Left lung (tissue), 10 donors: Measurements from ENCODE around the gene FTO. TPM values are rescaled to one million over a fixed set of nuclear protein-coding genes. Genes with fewer than 3 reads are reported as not detected.
A peak's percentile ranks its signal among the peaks of the same experiment; 100 is the strongest.

ENCODE experiments used
- ATAC-seq: fragments of 200-7000 bp; cut with Tn5 transposase; one replicate; pipeline ENCODE4 v1.9.1; 2020; ENCODE audit warnings: moderate library complexity
- DNase-seq, 4 donors: peaks; one replicate each; pipeline ENCODE4 v3.0.0-alpha.2; 2013 to 2020
- H3K27ac ChIP-seq, 2 donors: fragments of 200-600 bp; sonication (generic) in 1 of 2; one replicate each; pipeline versions ENCODE4 v1.5.0 to v1.8.0; 2020 to 2021
- H3K27me3 ChIP-seq, 2 donors: fragments of 200-600 bp; sonication (generic) in 1 of 2; one replicate each; pipeline versions ENCODE4 v1.5.0 to v1.8.0; 2020 to 2021
- H3K36me3 ChIP-seq, 2 donors: fragments of 200-600 bp; sonication (generic) in 1 of 2; one replicate each; pipeline versions ENCODE4 v1.5.0 to v1.8.0; 2020 to 2021
- H3K4me1 ChIP-seq, 2 donors: fragments of 200-600 bp; one replicate each; pipeline ENCODE4 v1.8.0; 2021
- H3K4me3 ChIP-seq, 2 donors: fragments of 200-600 bp; sonication (generic) in 1 of 2; one replicate each; pipeline versions ENCODE4 v1.5.0 to v1.8.0; 2020 to 2021; ENCODE audit warnings: mild to moderate bottlenecking in 1 of 2
- H3K9me3 ChIP-seq, 2 donors: fragments of 200-600 bp; sonication (generic) in 1 of 2; one replicate each; pipeline versions ENCODE4 v1.5.0 to v1.8.0; 2020 to 2021
- intact Hi-C, 2 donors: fragments of 100-400 bp; cut with DNase I; formaldehyde crosslinking; loops; one replicate each; pipeline versions ENCODE4 v1.11.2 to v1.14.2; 2022
- polyA plus RNA-seq, 6 donors: library from polyadenylated mRNA; unstranded; fragments of 120-200 nt; gene quantifications; one replicate each; pipeline ENCODE4 v1.2.1, GENCODE V29; 2013; ENCODE audit not compliant: insufficient read length in 6 of 6
- total RNA-seq, 2 donors: library from RNA; stranded (reverse); fragmentation: NEBNext Ultra II Directional; extraction: Animal tissue kit (Norgen Biotek cat#: 25700); gene quantifications; one replicate each; pipeline ENCODE4 v1.2.1, GENCODE V29; 2021
- TF ChIP-seq, protein P1 (sequence below), 2 donors: fragments of 200-600 bp; sonication (generic) in 1 of 2; IDR thresholded peaks; one replicate each; pipeline versions ENCODE4 v1.5.0 to v1.8.0; 2021; ENCODE audit warnings: antibody characterized with exemption in 2 of 2
- donor health status: DM: no; HTN: yes; CAD: no.
- donor health status: DM: no; HTN: no; CAD: no.

FTO gene
- total and polyA plus RNA-seq, 8 donors: 69.0 to 99.6 (median 90.7) TPM

DNA sequence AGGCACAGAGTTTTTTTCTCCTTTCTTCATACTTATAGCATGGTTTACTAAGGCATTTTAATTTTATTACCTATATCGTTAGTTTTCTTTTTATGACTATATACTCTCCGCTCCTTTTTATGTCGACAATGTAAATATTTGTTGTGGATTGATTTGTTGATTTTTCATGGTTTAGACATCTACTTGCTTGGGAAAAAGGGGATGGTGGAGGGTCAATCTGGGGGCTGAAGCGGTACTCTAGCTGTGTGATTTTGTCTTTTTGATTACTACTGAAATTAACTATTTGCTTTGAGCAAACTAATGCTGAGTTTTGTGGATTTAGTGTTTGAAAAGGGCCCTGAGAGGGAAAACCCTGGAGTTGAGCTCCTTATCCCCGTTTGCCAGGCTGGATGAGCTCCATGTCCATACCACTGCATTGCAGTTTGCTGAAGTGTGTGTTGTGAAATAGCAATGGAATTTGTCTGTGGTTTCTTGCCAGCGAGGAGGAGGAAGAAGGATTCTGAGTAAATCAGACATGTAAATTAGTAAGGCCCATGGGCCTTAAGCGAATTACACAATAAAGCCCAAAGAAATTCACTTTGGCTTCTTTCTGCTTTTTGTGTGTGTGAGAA lies 72.0 kb downstream of the FTO start:
- ATAC-seq: peak; percentile 61
- TF ChIP-seq, protein P1, sequence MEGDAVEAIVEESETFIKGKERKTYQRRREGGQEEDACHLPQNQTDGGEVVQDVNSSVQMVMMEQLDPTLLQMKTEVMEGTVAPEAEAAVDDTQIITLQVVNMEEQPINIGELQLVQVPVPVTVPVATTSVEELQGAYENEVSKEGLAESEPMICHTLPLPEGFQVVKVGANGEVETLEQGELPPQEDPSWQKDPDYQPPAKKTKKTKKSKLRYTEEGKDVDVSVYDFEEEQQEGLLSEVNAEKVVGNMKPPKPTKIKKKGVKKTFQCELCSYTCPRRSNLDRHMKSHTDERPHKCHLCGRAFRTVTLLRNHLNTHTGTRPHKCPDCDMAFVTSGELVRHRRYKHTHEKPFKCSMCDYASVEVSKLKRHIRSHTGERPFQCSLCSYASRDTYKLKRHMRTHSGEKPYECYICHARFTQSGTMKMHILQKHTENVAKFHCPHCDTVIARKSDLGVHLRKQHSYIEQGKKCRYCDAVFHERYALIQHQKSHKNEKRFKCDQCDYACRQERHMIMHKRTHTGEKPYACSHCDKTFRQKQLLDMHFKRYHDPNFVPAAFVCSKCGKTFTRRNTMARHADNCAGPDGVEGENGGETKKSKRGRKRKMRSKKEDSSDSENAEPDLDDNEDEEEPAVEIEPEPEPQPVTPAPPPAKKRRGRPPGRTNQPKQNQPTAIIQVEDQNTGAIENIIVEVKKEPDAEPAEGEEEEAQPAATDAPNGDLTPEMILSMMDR (IDR thresholded peaks at IDR 0.05): no peak
- Histone ChIP-seq H3K27ac (peak overlapping the region; percentile 51 to 69), H3K27me3 (no peaks in the 10 kb centered on the region), H3K36me3 (no peaks in the 10 kb centered on the region), H3K4me1 (peaks cover 34 to 80% of the 10 kb centered on the region in 2 donors), H3K4me3 (no peak overlapping the region), H3K9me3 (no peaks in the 10 kb centered on the region)
- intact Hi-C loops: no loop called here
- DNase-seq: peak in 3 of 4 donors; percentile 52 to 77 (median 56)

DNA sequence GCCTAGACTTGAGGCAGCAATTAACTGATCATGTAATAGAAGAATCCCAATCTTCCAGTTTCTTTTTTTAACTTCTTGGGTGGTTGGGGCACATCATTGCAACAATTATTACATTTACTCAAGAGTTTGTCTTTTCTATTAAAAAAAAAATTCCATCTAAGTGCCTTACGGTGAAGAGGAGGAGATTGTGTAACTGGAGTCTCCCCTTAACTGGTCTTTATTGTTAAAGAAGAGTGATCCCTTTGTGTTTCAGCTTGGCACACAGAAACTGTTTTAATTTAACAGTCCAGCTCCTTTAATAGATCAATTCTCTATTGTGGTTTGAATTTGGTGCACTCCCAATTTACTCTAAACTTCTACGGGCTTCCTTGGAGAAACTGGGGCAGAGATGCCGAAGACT lies 75.2 kb downstream of the FTO start:
- H3K36me3 ChIP-seq: no peaks in the 10 kb centered on the region
- intact Hi-C loops: no loop called here
- ATAC-seq: no peak

DNA sequence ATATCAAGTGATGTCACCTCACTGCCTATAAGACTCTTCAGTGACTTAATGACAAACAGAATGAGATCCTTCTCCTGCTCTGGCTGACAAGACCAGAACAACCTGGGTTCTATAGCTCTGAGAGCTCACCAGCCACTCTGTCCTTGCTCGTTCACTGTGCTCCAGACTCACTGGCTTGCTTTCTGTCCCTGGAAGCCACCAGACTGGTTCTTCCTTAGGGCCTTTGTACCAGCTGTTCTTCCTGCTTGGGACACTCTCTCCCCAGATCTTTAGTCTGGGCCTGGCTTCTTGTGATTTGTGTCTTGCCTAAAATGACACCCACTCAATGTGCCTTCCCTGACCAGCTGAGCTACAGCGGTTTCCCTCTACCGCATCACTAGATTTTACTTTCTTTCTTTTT lies 76.1 kb downstream of the FTO start:
- peak in 1 of 4 donors; percentile 34 for DNase-seq
- no peak overlapping the region for H3K27ac ChIP-seq
- no peaks in the 10 kb centered on the region for H3K27me3 ChIP-seq
- TF ChIP-seq, protein P1 (IDR thresholded peaks at IDR 0.05): no peak
- peak; percentile 58 for ATAC-seq
- no peaks in the 10 kb centered on the region for H3K9me3 ChIP-seq
- H3K36me3 ChIP-seq: no peaks in the 10 kb centered on the region
- intact Hi-C loops: no loop called here
- peaks cover 15 to 53% of the 10 kb centered on the region in 2 donors for H3K4me1 ChIP-seq
- no peak overlapping the region for H3K4me3 ChIP-seq

More for the DNA sequence above, 75.2 kb downstream of the FTO start:
- TF ChIP-seq, protein P1 (IDR thresholded peaks at IDR 0.05): no peak
- Histone ChIP-seq H3K27me3 (no peaks in the 10 kb centered on the region), H3K4me3 (no peak overlapping the region), H3K9me3 (no peaks in the 10 kb centered on the region), H3K4me1 (peaks cover 24 to 61% of the 10 kb centered on the region in 2 donors), H3K27ac (no peak overlapping the region)
- DNase-seq: no peak

DNA sequence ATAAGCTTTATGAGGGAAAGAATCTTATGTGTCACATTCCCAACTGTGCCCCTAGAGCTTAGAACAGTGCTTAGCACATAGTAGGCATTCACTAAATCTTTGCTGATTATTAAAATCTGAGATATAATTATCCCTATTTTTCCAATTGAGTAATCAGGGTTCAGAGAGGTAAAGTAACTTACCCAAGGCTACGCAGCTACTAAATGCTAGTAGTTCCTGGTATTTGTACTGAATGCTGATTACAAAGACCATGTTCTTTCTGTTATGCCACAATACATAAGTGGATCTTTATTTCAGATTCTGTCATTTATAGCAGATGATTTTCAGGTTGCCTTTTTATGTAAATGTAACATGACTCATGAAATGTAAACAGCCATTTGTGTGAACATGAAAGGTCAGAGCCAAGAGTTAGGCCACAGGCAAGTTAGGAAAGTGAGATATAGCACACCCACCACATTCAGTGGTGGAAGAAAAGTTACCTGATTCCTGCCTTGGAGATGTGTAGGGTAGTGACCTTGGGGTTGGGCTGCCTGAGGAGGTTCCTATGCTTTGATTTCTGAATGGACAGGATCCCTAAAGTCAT lies 77.2 kb downstream of the FTO start:
- Histone ChIP-seq H3K9me3 (no peaks in the 10 kb centered on the region), H3K36me3 (no peaks in the 10 kb centered on the region), H3K27me3 (no peaks in the 10 kb centered on the region), H3K4me3 (no peak overlapping the region), H3K27ac (no peak overlapping the region), H3K4me1 (peaks cover 8 to 42% of the 10 kb centered on the region in 2 donors)
- intact Hi-C loops: no loop called here
- peak; percentile 72 for ATAC-seq
- no peak for DNase-seq
- TF ChIP-seq, protein P1 (IDR thresholded peaks at IDR 0.05): no peak

DNA sequence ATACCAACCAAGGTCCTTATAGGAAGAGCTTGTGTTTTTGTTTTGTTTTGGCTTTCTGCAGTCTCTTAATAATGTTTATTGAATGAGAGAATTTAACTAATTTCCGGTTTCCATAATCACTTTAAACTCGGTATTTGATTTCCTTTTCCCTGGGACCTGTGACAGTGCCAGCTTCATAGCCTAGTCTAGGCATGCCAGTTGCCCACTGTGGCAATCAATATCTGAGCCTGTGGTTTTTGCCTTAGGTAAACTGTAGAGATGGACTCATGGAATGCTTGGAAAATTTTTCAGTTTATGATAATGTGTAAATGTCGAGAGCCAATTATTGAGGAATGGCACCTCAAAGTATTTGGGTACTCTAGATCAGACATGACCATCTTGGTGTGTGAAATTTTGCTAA lies 78.2 kb downstream of the FTO start:
- peaks cover 5 to 32% of the 10 kb centered on the region in 2 donors for H3K4me1 ChIP-seq
- no peaks in the 10 kb centered on the region for H3K9me3 ChIP-seq
- TF ChIP-seq, protein P1 (IDR thresholded peaks at IDR 0.05): no peak
- H3K36me3 ChIP-seq: no peaks in the 10 kb centered on the region
- H3K4me3 ChIP-seq: no peak overlapping the region
- intact Hi-C loops: no loop called here
- no peak overlapping the region for H3K27ac ChIP-seq
- ATAC-seq (no peak), DNase-seq (no peak)
- H3K27me3 ChIP-seq: no peaks in the 10 kb centered on the region
